GM19467 (cell line): Measurements from ENCODE around the gene HOXB5.

Experiments
- ATAC-seq: cut with Tn5 transposase; IDR thresholded peaks from one replicate; pipeline ENCODE4 v1.9.1; 2021; ENCODE audit warnings: mild to moderate bottlenecking, moderate library complexity; ENCODE audit not compliant: unreplicated experiment

Gene HOXB5

DNA sequence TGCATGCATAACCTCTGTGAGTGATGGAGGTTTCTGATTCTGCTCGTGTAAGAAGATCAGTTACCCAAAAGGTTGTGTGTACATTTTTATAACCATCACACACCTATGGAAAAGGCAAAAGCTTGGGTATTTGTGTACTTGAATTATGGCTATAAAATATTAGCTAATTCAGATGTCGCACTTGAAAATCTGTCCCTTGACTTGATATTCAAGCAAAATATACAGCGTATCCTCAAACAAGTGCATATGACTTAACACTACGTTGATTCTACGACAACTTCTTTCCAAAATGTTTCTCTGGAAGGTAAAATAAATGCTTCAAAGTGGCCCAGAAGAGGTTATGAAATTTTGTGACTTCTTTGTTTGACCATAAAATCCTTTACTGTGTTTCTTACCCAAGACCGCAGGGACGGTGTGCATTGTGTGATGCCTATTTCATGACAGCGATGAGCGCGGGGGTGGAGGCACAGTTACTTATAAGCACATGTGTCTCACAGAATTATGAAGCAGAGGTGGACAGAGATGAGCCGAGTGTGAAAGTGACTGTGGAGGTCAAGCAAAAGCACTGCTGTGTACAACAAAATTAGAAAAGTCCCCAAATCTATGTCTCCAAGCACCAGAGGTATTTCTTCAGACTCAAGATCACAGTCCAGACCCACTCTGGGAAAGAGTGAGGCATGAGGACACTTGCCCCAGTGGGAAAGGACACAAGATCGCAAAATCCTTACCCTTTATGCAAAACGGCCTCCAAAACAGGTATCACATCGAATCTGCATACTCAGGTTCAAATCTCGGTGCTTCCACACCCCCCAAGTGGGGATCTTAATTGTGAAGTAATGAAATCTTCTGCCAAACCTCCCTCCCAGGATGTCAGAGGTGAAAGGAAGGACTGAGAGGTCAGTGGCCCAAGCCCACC is 36.7 kb upstream of the HOXB5 start:
- ATAC-seq = no peak

DNA sequence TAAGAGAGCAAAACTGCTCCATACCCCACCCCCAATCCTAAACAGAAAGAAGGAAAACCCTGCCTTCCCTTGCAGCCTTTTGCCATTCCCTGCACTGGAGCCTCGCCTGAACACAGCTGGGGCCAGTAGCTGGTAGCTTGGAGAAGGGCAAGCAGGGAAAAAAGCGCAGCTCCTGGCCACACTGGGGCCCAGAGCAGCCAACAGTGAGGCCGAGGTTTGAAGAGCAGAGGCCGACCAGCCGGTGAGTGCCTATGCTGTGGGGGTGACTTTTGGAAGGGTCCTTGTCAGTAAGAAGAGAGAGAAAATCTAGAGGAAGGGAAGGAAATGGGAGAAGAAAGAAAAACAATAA is 35.8 kb upstream of the HOXB5 start:
- no peak for ATAC-seq

DNA sequence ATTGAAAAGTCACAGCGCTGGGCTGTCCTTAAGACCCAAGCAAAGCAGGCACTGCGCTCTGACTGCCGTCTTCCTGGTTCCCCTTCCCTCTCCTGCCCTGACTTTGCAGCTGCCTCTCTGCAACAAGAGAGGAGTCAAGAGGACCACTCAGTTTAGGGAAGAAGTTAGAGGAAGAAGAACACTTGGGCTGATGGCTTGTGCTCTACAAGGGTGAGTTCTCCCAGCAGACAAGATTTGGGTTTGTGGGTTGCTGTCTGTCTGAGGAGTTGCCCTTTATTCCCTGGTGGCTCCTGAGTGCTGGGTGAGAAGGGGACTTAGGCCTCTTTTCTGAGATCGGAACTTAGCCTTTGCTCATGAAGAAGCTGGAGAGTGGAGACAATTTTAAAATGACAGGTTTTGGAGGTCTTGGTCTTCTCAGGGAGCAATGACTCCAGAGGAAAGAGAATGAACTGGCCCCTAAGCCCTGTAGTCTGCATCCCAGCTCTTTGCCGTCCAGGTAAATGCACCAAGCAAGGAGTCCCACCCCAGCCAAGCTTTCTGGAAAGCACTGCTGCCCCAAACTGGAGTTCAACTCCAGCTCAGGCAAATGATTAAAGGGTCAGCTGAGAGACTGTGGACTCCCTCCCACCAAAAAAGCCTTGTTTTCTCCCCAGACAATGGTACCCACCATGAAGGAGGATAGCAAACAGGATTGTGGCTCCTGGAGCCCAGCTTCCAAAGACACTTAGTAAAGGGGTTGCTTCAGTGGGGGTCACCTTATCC is 35.3 kb upstream of the HOXB5 start:
- ATAC-seq = no peak

DNA sequence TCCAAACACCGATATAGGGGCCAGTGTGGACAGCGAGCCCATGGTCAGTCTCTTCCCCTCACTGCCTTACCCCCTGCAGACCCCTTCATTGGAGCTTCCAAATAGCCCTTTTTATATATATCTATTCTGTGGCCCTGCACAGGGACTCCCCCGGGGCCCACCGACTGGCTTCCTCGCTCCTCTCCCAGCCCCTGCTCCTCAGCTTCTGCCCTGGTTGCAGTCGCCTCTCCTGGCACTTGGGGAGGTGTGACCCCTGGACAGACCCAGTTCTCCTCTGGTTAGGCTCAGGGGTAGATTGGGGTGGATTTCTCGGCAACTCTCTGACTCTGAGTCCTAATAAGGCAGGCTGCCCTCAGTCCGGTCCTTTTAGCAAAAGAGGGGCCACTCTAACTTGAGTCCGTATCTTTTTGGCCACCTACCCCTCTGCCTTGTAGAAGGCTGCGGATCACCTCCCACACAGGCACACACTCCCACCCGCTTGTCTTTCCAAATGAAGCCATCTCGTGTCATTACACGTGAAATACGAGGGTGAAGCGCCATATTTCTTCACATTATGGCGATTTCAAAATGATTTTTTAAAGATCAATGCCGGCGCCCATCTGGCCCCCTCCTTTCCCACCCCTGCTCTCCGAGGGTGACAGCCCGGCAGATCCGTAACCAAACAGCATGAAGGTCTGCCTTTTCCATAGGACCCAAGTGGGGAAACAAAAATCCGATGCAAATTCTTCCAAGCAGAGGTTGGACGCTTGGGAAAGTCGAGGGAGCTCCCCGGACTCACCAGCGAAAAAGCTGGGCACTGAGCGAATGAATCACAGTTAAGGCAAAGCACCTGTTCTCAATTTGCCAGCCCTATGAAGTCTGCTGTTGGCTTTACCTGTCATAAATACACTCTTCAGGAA is 34.3 kb upstream of the HOXB5 start:
- ATAC-seq = no peak

DNA sequence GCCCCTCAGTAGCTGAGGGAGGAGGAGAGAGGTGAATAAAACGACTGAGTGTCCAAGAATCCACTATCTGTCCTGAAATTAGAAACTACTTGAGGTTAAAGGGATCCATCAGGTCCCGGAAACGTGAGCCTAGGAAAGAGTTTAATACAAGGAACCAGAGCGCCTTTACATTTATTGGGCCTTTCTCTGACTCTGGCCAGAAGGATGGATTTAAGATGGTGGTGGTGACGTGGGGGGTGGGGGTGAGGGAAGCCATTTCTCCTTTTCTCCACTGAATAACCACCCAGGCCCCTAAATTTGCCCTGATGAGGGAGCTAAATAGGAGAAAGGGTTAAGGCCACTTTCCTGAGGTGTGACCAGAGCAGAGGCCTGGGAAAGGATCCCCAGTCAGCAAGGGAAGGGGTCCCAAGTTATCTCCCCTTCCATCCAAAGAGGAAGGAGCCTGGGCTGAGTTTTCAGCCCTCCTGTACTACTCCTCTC is 33.6 kb upstream of the HOXB5 start:
- no peak for ATAC-seq

DNA sequence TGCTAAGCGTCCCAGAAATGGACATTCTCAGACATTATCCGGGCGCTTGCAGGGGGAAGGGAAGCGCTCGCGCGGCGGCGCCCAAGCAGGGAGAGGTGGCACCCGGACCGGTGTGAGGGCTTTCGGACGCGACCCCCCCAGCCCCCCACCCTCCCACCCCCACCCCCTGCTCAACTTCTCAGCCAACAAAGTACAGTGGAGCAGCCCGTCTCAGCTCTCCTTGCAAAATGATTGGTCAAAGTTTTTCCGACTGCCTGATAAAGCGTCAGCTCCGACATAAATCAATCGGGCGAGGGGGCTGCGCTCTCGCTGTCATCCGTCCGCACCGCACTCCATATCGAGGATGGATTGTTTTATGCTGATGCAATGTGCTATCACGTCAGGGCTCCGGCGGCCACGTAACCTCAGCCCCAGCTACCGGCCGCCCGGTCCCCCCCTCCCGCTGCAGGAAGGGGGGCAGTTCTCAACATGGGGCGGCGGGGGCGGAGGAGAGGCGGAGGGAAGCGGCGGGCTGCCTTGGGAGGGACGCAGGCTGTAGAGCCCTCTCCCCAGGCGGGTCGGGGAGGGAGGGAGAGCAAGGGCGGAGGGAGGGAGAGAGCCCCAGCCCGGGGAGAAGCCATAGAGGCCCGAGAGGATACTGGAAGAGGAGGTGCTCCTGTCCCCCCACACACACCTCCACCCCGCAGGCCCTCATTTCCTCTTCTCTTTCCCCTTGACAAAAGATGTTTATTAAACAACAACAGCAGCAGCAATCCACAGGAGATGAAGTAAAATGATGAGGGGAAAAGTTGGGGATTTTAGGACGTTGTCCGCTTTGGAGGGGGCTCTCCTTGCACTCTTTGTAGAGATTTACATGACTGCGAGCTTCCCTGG is 32.9 kb upstream of the HOXB5 start, which contains the start of gene HOXB9:
Gene HOXB9, minus strand, starts transcription at position 114 of the 873 bp plus-strand sequence. Its CDS starts 89 bp downstream, at position 25.
- ATAC-seq = no peak

DNA sequence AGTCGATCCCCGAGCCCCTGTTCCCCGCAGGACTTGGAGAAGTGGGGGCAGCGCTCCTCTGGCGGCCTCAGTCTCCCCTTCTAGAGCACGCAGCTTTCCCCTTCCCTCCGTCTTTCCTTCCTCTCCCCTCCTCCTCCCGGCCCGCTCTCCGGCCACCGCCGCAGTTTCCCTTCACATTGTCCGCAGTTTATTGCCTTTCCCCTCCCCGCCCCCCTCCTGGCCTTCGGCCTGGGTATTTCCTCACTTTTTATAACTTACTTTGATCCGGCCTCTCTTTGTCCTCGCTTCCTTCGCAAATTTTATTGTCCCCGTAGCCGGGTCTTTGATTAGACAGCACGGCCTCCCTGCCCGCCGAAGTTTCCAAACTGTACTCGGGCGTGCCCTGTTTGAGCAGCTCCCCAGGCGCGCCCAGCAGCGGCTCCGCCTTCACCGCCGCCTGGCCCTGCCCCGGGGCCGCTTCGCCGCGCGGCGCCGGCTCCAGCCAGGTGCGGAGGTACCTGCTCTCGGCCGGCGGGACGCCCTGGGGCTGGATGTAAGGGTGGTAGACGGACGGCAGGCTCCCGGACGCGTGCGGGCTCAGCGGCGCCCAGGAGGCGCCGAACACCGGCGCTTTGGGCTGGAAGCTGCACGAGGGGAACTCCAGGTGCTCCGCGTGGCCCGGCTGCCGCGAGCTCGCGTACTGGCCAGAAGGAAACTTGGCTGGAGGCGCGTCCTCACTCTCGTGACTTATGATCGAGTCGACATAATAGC is 32.1 kb upstream of the HOXB5 start:
- no peak for ATAC-seq

DNA sequence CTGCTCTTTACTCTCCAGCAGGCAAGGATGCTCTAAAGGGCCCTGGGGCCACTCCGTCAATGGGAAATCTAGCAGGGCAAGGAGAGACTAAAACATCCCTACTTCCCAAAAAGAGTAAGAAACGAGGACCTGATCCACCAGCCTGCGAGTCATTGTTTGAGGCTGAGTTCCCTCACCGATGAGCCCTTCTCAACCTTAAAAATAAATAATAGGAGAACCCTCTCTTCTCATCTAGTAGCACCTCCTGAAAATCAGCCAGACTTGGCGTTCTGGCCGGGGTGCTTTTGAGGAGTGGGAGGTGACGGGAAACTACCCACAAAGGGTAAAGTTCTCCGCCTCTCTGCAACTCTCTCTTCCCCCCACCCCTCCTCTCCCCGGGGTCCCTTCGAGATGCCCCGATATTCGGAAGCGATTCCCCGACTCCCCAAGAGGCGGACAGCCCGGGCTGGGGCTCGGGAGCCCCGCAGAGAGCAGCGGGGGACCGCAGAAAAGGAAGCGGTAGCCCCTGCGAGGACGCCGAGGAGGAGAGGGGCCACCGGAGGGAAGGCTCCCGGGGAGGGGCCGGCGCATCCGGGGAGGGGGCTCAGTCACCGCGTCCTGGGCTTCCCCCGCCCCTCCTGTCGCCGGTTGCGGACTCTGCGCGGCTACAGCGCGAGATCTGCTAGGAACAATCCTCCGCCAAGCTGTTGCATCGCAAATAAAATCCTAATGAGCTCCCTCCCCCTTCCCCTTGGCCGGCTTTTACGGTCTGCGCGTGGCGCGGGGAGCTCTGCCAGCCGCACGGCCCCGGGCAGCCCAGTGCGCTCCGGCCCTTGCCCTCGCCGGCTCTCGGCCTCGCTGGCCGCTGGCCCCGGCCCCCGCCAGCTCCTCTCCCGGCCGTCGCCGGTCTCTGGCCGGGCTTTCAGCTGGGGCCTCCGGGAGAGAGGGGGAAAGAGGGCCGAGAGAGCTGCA is 31.2 kb upstream of the HOXB5 start:
- no peak for ATAC-seq

DNA sequence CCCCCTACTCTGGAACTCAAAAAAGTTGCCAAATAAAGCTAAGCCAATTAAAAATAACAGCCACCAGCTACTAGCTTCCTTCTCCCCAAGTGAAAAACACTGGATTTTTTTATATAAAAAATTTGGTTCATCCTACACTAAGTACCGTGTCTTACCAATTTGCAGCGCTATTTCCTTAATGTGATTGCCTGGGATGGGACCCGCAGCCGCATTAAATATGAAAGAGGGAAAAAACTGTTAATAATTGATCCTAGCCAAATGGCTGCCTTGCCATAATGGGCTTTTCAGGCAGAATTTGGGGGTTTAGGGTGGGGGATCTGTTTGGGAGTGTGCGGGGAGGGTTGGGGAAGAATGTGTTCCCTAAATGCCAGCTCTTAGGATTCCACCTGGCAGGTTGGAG is 30.5 kb upstream of the HOXB5 start:
- ATAC-seq = no peak

DNA sequence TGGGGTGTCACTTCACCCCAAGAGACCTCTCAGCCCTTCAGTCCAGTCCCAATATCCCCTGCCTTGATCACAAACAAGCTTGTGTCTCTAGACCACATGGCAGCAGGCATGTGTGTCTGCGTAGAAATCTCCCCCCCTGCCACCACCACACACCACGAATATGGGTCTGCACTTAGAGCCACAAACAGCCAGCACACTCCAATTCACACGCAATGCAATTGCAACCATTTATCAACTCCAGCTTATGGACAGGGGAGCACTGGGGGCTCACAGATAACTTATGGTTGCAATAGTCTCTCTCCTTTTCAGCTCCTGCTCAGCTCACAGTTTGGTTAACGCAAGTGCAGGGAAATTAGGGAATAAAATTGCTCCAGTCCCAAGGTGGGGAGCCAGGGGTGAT is 30.0 kb upstream of the HOXB5 start:
- no peak for ATAC-seq

DNA sequence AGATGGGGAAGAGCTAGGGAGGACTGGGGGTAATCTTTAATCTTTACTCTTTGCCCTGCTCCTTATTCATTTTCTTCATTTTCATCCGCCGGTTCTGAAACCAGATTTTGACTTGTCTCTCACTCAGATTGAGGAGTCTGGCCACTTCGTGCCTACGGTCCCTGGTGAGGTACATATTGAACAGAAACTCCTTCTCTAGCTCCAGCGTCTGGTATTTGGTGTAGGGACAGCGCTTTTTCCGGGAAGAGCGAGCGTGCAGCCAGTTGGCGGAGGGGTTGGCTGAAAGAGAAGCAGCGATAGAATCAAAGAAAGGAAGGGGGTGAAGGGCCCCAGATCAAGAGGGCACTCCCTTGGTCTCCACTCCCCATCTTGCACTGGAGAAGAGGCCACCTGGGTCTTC is 29.3 kb upstream of the HOXB5 start:
- ATAC-seq = no peak

DNA sequence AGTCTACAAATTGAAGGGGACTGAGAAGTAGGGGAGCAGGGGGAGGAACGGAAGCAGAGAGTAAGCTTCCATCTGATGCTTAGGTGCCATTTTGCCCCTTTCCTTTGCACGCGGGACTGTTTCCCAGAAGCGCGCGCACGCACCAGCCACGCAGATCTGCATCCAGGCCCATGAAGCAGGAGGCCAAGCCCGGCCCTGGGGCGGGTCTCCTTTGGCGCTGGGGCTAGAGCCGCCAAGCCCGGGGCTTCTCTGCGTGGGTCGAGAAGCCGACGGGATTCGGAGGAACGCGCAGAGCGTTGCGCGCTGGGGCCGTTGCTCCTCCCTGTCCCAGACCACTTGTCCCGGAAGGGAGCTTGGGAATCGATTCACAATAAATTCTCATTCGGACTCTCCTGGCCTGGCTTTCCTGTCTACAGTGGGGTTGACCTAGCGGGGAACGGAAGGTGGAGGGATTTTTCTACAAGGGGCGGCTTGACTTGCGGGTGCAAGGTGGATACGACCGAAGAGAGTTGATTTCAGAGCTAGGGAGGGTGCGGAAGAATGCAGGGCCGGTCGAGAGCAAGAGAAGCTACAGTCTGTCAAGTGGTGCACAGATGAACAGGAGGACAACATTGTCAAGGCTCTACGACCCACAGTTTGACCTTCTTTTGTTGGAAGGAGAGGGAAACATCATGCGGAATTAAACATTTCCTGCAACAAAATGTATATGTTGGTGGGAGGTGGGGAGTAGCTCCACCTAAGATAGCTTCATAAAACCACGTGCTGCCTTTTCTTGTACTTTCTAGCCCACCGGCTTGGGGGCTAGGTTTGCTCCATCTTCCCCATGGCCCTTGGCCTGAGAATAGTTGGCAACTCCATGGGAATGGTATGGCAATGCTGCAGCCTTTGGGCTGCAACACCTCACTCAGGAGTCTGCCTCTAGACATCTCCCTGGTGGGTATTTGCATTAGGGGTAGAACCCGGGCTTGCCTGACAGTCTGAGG is 28.1 kb upstream of the HOXB5 start:
- no peak for ATAC-seq

DNA sequence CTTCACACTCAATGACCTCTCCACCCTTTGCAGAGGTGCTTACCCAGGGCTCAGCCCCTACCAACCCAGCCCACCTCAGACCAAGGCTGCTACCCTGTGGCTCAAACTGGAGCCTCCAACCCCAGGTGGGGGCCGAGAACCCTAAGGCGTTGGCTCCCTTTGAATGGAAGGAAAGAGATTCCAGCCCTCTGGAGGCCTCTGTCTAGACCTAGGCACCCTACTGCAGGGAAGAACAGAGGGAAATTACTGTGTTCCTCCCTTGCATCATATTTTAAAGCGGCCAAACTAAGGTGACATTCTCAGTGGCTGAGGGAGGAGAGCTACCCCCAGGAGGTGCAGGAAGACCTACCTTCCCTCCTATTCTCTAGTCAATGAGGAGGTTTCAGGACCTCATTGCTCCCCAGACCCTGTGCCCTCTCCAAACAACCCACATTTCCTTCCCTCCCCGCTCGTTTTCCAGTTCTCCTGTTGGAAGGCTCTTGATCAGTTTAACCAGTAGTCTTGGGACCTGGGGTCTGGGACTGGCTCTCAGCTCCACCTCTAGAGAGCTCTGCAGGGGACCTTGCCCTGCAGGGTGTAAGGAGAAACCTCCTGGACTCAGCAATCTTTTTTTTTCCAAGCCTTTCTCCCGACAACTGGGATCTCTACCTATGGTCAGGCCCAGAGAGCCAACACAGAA is 27.0 kb upstream of the HOXB5 start:
- ATAC-seq = no peak

DNA sequence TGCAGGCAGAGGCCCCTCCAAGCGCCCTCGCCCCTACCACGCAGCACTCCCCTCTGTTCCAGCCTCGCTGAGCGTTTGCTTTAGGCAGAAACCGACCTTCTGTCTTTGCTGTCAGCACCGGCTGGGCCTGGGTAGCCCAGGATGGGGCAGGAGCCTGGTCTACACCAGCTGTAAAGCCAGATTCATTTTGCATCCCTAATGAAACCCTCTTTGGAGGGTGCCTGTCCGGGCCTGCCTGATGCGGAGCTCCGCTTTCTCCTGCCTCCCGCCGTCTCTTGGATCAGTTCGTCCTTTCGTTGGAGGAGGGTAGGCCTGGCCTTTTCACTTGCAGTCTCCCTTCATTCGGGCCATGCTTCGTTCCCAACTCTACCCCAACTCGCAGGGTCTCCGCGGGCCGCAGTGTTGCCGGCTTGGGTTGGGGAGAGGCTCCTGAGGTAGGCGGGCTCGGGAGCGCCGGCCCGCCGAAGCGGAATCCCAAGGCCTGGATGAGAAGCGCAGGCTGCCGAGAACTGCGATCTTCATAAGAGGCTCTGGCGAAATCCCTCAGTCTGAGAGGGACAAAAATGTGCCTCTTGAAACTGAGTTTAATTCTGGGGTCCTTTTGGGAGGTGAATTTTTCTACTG is 26.4 kb upstream of the HOXB5 start:
- ATAC-seq = no peak

DNA sequence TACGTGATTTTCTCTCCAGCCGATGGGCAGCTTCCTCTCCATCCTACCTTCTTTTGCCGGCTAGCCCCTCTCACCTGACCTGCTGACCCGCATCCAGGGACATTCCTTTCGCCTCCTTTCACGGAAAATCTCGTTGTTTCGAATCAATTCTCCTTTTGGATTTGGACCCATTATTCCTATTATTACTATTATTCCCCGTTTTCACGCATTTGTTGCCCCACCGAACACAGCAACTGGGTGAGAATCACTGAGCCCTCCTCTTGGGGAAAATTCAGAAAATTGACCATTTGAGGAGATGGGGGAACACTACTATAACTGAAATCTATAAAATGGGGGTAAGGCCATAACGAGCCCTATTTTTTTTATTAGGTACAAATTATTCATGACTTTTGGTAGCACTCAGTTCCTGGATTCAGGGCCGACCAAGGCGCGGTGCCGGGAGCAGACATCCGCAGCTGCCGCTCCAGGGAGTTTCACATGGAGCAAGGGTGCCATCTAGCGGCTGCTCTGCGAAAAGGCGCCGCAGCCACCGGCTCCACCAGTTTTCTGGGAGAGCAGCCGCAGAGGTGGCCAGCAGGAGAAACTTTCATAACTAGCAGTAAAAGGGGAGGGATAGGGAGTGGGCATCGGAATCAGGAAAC is 24.8 kb upstream of the HOXB5 start:
- no peak for ATAC-seq
